Adrenal gland (tissue), 5 donors: ENCODE data around the gene C6orf141.

Experiments
- CTCF ChIP-seq, 6 experiments: fragments of 450-650 bp in 4 of 6; fragments of 200-600 bp in 2 of 6; sonication (generic) in 1 of 6; IDR thresholded peaks; 1 replicate in 5 of 6; 2 replicates in 1 of 6; pipeline versions ENCODE4 v1.5.1 to v1.8.0; 2016 to 2021; ENCODE audit warnings: antibody characterized with exemption in 6 of 6, mild to moderate bottlenecking in 2 of 6, moderate library complexity in 1 of 6
- POLR2A ChIP-seq, 2 donors: fragments of 450-650 bp; IDR thresholded peaks; one replicate each; pipeline ENCODE4 v1.6.1; 2017; ENCODE audit warnings: antibody characterized with exemption in 2 of 2, mild to moderate bottlenecking in 2 of 2, moderate library complexity in 1 of 2
- donor health status: DM: no; HTN: no; CAD: no.

- no peak for TF ChIP-seq CTCF (IDR thresholded peaks at IDR 0.05)
- TF ChIP-seq POLR2A (IDR thresholded peaks at IDR 0.05): no peak
Observed at GRCh38 chr6:49541210-49541724, 9.2 kb upstream of the C6orf141 start.
